Erythroblast (primary cell): ENCODE results near the gene EPS8L3.

Source experiments
- DNase-seq, 2 experiments: peaks; one replicate each; lab custom pipeline; 2025; lab: John Stamatoyannopoulos, UW
- GATA1 ChIP-seq: IDR thresholded peaks from 2 replicates; pipeline ENCODE4 v1.6.1; 2011; ENCODE audit warnings: low read depth, mild to moderate bottlenecking, control low read depth, low read length, moderate library complexity
- POLR2A ChIP-seq: IDR thresholded peaks from 2 replicates; pipeline ENCODE4 v1.6.1; 2011; ENCODE audit warnings: mild to moderate bottlenecking, low read length

EPS8L3 gene

GRCh38 chr1:109768820-109769219, 5.1 kb upstream of the EPS8L3 start:
- no peak for DNase-seq
- no peak for TF ChIP-seq GATA1
- no peak for TF ChIP-seq POLR2A

DNA sequence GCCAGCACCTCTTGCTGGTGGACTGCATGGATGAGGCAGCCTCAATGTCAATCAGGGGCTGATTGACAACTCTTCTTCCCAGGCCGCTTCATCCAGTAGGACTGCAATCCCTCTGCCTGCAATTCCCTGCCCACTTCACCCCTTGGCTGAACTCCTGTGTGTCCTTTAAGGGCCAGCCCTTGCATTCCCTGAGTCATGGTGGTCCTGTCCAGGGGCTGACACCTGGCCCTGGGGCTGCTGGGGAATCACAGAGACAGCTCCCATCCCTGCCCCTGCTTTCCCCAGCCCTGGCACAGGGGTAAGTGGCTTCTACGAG, 4.6 kb upstream of the EPS8L3 start:
- TF ChIP-seq GATA1 (no peak), POLR2A (no peak)
- DNase-seq: no peak

- DNase-seq: no peak
These were observed 4.1 kb upstream of the EPS8L3 start for GRCh38 chr1:109767637-109768334.

GRCh38 chr1:109766991-109767636, 3.4 kb upstream of the EPS8L3 start:
- peak in 1 of 2 experiments; percentile 22 for DNase-seq
- peak; percentile 34 for TF ChIP-seq POLR2A

More at GRCh38 chr1:109767637-109768334, 4.1 kb upstream of the EPS8L3 start:
- no peak for TF ChIP-seq GATA1
- TF ChIP-seq POLR2A: no peak

- no peak for DNase-seq
- TF ChIP-seq GATA1: no peak
- no peak for TF ChIP-seq POLR2A
These were observed 2.3 kb upstream of the EPS8L3 start for GRCh38 chr1:109765896-109766615.

DNA sequence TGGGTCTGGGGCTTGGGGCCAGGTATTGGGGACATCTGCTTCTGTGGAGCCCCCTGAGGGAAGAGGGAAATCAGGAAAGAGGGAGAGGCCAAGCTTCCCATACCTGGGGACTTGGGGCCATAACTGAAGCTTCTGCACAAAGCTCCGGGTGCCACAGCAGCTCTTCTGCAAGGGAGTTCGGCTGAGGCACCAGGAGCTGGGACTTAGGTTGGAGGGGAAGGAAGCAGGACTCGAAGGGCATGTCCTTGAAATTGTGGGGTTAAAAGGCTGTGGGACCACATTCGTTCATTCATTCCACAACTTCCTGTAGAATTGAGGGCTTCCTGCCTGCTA, 1.7 kb upstream of the EPS8L3 start:
- TF ChIP-seq POLR2A (no peak), GATA1 (no peak)

GRCh38 chr1:109764561-109765482, 1.1 kb upstream of the EPS8L3 start:
- no peak for TF ChIP-seq GATA1
- no peak for DNase-seq

More for the DNA sequence above, 1.7 kb upstream of the EPS8L3 start:
- no peak for DNase-seq

DNA sequence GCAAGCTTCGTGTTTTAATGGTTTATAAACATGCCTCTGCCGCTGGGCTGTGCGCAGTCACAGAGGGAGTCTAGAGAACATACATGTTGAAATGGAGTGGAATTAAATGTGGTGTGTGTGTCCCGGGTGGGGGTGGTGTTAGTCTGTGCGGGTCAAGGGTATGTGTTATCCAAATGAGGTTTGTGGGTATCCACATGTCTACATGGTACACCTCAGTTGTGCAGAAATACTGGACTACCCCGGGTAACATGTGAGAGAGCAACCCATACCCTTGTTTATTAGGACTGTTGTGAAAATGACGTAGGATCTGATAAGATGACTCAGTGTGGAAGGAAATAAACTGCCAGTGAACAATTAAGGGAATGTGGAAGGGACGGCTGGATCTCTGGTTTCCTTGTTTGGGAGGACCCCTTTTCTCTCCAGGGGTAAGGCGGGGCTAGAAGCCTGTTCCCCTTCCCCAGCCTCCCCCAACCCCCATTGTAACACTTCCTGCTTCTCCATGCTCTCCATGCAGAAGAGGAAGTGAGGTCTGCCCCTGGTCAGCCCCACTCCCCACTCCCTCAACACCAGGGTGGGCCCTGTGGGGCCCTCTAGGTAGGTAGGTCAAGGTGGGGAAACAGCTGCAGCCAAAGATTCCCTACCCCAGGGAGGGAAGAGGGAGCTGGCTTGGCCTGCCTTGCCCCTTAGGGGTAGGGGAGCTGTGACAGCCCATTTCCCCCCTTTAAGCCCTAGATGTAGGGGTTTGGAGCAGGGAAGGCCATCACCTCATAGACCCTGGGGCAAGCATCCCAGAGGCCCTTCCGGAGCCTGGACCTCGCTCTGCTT, 690 bp downstream of the EPS8L3 start:
- TF ChIP-seq GATA1 (no peak), POLR2A (no peak)
- peak; percentile 13 to 45 for DNase-seq

GRCh38 chr1:109762039-109762585, 1.6 kb downstream of the EPS8L3 start:
- no peak for DNase-seq
- no peak for TF ChIP-seq GATA1
- TF ChIP-seq POLR2A: no peak

GRCh38 chr1:109761227-109762038, 2.3 kb downstream of the EPS8L3 start:
- TF ChIP-seq POLR2A (no peak), GATA1 (no peak)
- DNase-seq: no peak

GRCh38 chr1:109760581-109761226, 3.0 kb downstream of the EPS8L3 start:
- TF ChIP-seq POLR2A: no peak
- no peak for TF ChIP-seq GATA1
- no peak for DNase-seq
